GM10266 (cell line): Measurements from ENCODE around the gene NEMP2.
A peak's percentile ranks its signal among the peaks of the same experiment; 100 is the strongest.
"Not testable (repeated sequence)": the region's sequence is repeated elsewhere in the genome, so short reads cannot be mapped to it uniquely, and the experiment has no call there.

Experiments
- DNase-seq: peaks from one replicate; pipeline ENCODE4 v3.0.0; 2012; ENCODE audit errors: extremely low spot score
- TF ChIP-seq, protein P1 (sequence below): IDR thresholded peaks from 2 replicates; pipeline ENCODE4 v1.5.1; 2012; ENCODE audit warnings: mild to moderate bottlenecking, low read depth; ENCODE audit not compliant: control insufficient read depth, insufficient read depth; ENCODE audit errors: missing control alignments

The NEMP2 gene

DNA sequence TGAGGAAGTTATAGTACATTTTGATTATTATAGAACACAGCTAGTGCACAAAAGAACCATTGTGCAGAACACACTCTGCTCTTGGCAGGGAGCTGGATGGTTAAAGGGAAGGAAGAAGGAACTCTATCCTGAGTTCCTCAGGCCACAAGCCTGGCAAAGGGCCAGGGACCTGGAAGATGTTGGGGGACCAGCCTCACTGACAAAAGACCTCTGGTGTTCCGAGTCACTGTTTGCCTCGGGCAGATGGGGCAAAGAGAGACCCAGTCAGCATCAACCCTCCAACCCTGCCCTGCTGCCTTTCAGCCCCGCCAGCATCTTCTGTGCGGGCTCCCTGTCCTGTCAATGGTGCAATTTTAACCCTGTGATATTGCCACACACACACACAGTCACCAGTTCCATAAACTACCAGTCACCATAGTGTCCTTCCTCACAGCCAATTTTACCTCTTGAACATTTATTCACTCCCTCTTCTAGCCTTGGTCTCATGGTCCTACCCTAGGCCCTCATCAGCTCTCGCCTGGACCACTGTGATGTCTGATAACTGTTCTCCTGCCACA is 21.9 kb downstream of the NEMP2 start:
- no peak for DNase-seq
- TF ChIP-seq, protein P1, sequence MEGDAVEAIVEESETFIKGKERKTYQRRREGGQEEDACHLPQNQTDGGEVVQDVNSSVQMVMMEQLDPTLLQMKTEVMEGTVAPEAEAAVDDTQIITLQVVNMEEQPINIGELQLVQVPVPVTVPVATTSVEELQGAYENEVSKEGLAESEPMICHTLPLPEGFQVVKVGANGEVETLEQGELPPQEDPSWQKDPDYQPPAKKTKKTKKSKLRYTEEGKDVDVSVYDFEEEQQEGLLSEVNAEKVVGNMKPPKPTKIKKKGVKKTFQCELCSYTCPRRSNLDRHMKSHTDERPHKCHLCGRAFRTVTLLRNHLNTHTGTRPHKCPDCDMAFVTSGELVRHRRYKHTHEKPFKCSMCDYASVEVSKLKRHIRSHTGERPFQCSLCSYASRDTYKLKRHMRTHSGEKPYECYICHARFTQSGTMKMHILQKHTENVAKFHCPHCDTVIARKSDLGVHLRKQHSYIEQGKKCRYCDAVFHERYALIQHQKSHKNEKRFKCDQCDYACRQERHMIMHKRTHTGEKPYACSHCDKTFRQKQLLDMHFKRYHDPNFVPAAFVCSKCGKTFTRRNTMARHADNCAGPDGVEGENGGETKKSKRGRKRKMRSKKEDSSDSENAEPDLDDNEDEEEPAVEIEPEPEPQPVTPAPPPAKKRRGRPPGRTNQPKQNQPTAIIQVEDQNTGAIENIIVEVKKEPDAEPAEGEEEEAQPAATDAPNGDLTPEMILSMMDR, result no peak

DNA sequence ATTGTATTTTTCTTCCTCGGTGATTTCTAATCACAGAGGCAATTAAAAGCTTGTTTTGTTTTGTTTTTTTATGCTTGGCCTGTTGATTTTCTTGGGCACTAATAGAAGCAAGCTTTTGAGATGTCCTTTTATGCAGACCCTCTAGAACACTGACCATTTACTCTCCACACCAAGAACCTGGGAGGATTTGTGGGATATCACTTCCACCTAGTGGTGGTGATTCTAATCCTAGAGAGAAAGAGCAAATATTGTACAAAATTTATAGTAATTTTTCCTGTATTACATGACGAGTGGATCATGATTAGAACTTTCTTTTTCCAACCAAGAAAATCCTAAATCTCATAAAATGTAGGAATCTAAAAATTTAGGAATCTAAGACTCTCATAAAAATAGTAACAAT is 23.4 kb downstream of the NEMP2 start:
- DNase-seq, result no peak
- TF ChIP-seq, protein P1, result peak; percentile 38

DNA sequence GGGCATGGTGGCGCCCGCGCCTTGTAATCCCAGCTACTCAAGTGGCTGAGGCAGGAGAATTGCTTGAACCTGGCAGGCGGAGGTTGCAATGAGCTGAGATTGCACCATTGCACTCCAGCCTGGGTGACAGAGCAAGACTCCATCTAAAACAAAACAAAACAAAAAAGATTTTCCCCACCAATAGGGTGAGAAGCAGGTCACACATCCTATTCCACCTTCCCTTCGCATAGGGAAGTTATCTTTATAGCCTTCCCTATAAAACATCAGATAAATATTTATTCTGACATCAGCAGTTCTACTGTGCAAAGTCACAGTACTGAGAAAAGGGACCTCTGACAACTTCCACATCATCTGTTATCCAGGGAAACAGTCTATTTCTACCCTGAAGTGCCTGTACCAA is 24.6 kb downstream of the NEMP2 start:
- not testable (repeated sequence) for DNase-seq

DNA sequence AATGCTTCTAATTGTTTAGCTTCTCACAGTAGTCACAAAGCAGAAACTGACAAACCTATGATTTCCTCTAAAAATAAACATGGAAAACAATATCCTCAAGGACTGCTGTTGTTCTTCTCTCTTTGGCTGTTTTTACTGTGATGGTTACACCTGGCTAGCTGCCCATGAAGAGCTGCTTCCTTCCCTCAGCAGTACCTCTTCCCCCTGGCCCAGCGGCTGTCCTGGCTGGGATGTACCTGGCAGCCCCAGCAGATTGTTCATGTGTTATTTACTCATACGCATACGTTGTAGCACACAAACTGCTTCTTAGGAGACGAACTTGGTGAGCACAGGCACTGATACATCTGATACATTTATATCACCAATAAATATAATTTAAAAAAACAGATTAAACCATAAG is 27.4 kb downstream of the NEMP2 start:
- DNase-seq, result no peak
- TF ChIP-seq, protein P1, result no peak

DNA sequence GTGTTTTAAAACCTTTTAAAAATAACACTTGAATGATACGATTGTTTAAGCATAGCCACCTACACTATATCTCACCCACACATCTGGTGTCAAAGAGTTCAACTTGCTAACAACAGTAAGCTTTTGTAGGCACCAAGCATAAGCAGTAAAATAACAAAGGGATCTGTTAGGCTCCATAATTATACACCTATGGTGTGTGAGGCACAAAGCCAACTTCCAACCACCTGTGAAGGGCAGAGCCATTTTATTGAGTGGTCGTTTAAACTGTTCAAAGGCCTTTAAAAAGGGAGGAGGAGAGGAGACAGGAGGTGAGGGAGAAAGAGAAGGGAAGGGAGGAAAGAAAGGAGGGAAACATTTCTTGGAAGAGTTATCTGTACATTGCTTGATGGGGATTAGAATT is 27.9 kb downstream of the NEMP2 start:
- no peak for DNase-seq
- TF ChIP-seq, protein P1, result no peak

DNA sequence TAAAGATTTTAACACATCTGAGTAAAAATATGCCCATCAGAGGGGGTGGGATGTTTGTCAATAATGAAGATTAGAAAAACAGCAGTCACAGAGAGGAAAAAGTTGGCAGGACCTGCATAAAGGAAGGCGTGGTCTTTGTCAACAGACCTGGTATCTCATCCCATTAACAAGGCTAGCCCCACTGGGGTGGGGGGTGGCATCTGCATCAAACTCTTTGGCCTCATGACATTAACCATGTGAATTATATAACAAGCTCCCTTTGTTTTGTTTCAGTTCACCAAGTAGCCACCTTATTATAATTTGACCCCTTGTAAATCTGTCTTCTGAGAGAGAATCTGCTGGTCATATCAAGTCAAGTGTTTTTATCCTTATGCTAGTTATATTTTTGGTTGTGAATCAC is 28.8 kb downstream of the NEMP2 start:
- DNase-seq, result no peak
- TF ChIP-seq, protein P1, result no peak

DNA sequence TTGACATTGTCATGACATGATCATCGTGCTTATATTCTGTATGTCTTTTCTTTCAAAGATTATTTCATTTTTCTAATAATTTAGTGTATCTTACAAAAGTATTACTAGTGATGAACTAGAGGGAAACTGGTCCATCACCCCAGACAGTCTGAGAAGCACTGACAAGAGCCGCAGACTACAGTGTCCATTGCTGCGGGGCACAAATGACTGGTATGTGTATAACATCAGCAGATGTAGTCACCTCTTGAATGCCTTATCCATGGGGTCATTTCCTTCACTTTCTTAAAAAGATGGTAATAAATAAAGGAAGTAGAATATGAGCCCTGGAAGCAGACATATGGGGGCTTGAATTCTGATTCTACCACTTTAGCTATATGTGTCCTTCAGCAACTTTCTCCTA is 29.6 kb downstream of the NEMP2 start:
- TF ChIP-seq, protein P1, result no peak
- DNase-seq, result no peak

DNA sequence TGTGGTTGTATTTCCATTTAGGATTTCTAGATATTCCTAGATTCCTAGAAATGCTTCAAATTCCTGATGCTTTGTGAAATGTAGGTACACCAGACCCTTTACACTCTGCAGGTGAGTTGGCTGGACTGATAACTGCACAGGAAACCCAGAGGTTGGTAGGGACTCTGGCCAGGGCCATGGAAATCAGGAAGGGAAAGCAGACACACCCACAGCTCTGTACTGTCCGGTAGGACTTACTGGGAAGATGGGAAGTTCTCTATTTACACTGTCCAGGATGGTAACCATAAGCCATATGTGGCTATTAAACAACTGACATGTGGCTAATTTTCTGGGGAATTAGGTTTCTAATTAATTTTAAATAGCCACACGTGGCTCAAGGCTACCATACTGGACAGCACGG is 31.4 kb downstream of the NEMP2 start:
- TF ChIP-seq, protein P1, result no peak
- no peak for DNase-seq
